Lung (tissue), 12 donors: Measurements from ENCODE around the gene SVIL. TPM values are rescaled to one million over a fixed set of nuclear protein-coding genes. Genes with fewer than 3 reads are reported as not detected.

Source experiments
- ATAC-seq: fragments of 200-7000 bp; cut with Tn5 transposase; one replicate; pipeline ENCODE4 v1.9.1; 2020; ENCODE audit warnings: moderate number of reproducible peaks; ENCODE audit not compliant: insufficient read depth, low FRiP score
- DNase-seq, 3 donors: peaks; one replicate each; pipeline ENCODE4 v3.0.0-alpha.2; 2013 to 2017
- H3K27ac ChIP-seq, 2 donors: one replicate each; pipeline ENCODE4 v1.5.1; 2013; ENCODE audit warnings: mild to moderate bottlenecking in 2 of 2, moderate library complexity in 2 of 2, control low read depth in 1 of 2, inconsistent platforms in 1 of 2, low read depth in 1 of 2, low read length in 1 of 2
- H3K27me3 ChIP-seq, 3 donors: one replicate each; pipeline ENCODE4 v1.5.1; 2013; ENCODE audit warnings: low read length in 2 of 3; ENCODE audit not compliant: control insufficient read depth in 3 of 3, insufficient read depth in 3 of 3
- H3K36me3 ChIP-seq, 4 donors: one replicate each; pipeline ENCODE4 v1.5.1; 2013; ENCODE audit warnings: low read length in 4 of 4, mild to moderate bottlenecking in 1 of 4, moderate library complexity in 1 of 4; ENCODE audit not compliant: control insufficient read depth in 4 of 4, insufficient read depth in 4 of 4
- H3K4me1 ChIP-seq, 5 donors: one replicate each; pipeline ENCODE4 v1.5.1; 2013; ENCODE audit warnings: low read length in 5 of 5, mild to moderate bottlenecking in 2 of 5, moderate library complexity in 1 of 5; ENCODE audit not compliant: control insufficient read depth in 5 of 5, insufficient read depth in 5 of 5
- H3K4me3 ChIP-seq: one replicate; pipeline ENCODE4 v1.5.1; 2013; ENCODE audit warnings: mild to moderate bottlenecking, control low read depth, moderate library complexity
- H3K9ac ChIP-seq, 2 donors: one replicate each; pipeline ENCODE4 v1.5.1; 2013; ENCODE audit warnings: low read length in 2 of 2, control low read depth in 1 of 2; ENCODE audit not compliant: insufficient read depth in 1 of 2
- H3K9me3 ChIP-seq, 4 donors: one replicate each; pipeline ENCODE4 v1.5.1; 2013; ENCODE audit warnings: low read length in 3 of 4, mild to moderate bottlenecking in 1 of 4, moderate library complexity in 1 of 4; ENCODE audit not compliant: control insufficient read depth in 4 of 4, insufficient read depth in 3 of 4
- CTCF ChIP-seq: IDR thresholded peaks from 2 replicates; pipeline ENCODE4 v1.5.1; 2012; ENCODE audit warnings: mild to moderate bottlenecking; ENCODE audit errors: control extremely low read depth, extremely low read depth
- WGBS, 2 donors: extraction: QIAGEN DNeasy Blood & Tissue Kit; methylation state at CpG; one replicate each; pipeline ENCODE4 v1.1.7; 2013; 5-methylcytosine and 5-hydroxymethylcytosine counted together
- polyA plus RNA-seq, 2 donors: library from polyadenylated mRNA; stranded (reverse); fragments of 200-250 nt; gene quantifications; one replicate each; pipeline ENCODE4 v1.2.1, GENCODE V29; 2013
- total RNA-seq, 2 donors: library from RNA; depleted of rRNA in 1 of 2; stranded (reverse); fragments of >200 nt in 1 of 2; gene quantifications; one replicate each; pipeline ENCODE4 v1.2.1, GENCODE V29; 2014 to 2021
- donor health status: control.
- donor health status: control.
- donor health status: Bipolar disorder and iron deficiency.
- donor health status: healthy.
- donor health status: DM: yes; HTN: yes; CAD: no.

The SVIL gene
- total and polyA plus RNA-seq, 4 donors: 13.6 to 117 (median 44.0) TPM

DNA sequence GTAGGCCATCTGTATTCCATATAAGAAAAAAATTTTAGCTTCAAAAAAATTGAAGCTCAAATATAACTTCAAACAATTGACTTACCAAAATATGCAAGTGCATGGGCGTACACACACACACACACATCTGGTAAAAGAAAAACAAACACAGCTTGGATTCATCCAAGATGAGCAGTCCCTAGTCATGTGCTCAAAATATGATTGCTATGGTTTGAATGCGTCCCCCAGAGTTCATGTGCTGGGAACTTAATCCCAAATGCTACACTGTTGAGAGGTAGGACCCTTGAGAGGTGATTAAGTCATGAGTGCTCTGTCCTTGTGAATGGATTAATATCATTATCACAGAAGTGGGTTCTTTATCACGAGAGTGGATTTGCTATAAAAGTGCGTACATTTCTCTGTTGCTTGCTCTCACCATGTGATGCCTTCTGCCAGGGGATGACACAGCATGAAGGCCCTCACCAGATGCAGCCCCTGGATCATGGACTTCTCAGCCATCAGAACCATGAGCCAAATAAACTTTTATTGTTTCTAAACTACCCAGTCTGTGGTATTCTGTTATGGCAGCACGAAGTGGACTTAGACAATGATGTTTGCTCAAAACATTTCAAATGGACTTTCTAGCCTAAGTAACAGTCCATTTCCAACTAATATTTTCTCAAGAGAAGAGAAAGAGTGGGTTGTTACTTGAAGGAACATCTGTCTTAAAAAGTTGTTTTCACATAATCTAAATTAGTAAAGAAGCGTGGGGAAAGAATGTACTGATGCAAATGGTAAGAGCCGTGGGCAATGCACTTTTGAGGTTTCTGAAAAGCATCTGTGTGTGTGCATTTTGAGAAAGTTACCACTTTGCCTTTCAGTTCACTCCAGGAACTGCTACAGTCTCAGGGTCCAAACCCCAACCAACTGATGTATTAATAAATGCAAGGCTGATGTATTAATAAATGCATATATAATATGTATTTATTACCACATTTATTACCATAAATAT is 15.1 kb upstream of the SVIL start:
- DNase-seq (no peak), ATAC-seq (no peak)
- 90 to 93% methylated on average over 7 of the region's 7 CpGs for WGBS, 2 donors
- H3K27ac ChIP-seq: no peak overlapping the region
- H3K9ac ChIP-seq: no peak overlapping the region
- peaks cover 0 to 10% (median 0%) of the 10 kb centered on the region in 5 donors for H3K4me1 ChIP-seq
- no peaks in the 10 kb centered on the region for H3K36me3 ChIP-seq
- H3K9me3 ChIP-seq: no peaks in the 10 kb centered on the region
- no peaks in the 10 kb centered on the region for H3K27me3 ChIP-seq
- no peak for TF ChIP-seq CTCF
- no peak overlapping the region for H3K4me3 ChIP-seq

GRCh38 chr10:29648983-29649268 is 14.2 kb upstream of the SVIL start:
- no peak overlapping the region for H3K4me3 ChIP-seq
- H3K27ac ChIP-seq: no peak overlapping the region
- no peaks in the 10 kb centered on the region for H3K27me3 ChIP-seq
- H3K36me3 ChIP-seq: peaks cover 0 to 2% (median 0%) of the 10 kb centered on the region in 4 donors
- 92 to 96% methylated on average over 1 of the region's 1 CpG for WGBS, 2 donors
- DNase-seq (no peak), ATAC-seq (no peak)
- no peaks in the 10 kb centered on the region for H3K9me3 ChIP-seq
- H3K4me1 ChIP-seq: peaks cover 0 to 10% (median 0%) of the 10 kb centered on the region in 5 donors
- TF ChIP-seq CTCF: no peak
- no peak overlapping the region for H3K9ac ChIP-seq

DNA sequence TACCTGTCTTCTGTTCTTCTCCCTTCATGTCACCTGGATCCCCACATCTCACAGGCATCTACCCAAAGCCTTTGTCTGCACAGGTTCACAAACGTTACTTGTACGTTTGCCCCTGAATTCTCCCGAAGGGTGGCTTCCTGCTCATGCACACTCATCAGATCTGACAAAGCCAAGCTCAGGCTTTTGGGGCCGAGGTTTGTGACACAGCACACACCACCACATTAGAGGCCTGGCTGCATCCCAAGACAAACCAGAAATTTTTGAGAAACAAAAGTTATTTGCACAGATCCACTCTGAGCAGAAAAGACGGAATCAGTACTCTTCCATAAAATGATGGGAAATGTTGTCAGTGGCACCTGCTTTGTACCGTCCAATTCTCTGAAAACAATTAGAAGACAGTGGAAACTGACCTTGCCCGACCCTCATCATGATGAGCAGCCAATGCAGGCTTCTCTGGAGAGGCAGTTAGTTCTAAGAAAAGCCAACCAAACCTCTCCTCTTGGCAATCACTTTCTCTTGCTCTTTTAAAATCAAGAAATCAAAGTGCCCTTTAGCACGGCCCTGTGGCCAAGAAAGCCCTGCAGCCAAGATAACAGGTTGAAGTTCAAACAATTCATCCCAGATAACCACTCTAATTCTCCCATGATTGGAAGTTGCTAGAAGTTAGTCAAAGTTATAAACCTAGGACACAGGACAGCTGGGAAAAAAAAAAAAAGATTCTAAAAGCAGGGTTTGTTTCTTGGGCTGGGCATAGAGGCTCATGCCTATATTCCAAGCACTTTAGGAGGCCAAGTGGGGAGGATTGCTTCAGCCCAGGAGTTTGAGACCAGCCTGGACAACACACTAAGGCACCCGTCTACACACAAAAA is 13.6 kb upstream of the SVIL start:
- Histone ChIP-seq H3K36me3 (peaks cover 0 to 2% (median 0%) of the 10 kb centered on the region in 4 donors), H3K9me3 (no peaks in the 10 kb centered on the region), H3K4me1 (peaks cover 0 to 10% (median 0%) of the 10 kb centered on the region in 5 donors), H3K4me3 (no peak overlapping the region), H3K27ac (peak overlapping the region in 1 of 2 donors; percentile 26), H3K9ac (no peak overlapping the region), H3K27me3 (no peaks in the 10 kb centered on the region)
- no peak for ATAC-seq
- no peak for DNase-seq
- TF ChIP-seq CTCF: no peak
- WGBS, 2 donors: 57 to 69% methylated on average over 9 of the region's 9 CpGs
